Measurements from ENCODE around the gene S1PR1. TPM values are rescaled to one million over a fixed set of nuclear protein-coding genes. Genes with fewer than 3 reads are reported as not detected.
A peak's percentile ranks its signal among the peaks of the same experiment; 100 is the strongest.

Gene S1PR1
- total RNA-seq, 1 donor from 2014 or later: 58.4 TPM

- Histone ChIP-seq H3K27me3 (no peaks in the 10 kb centered on the region), H3K4me1 (no peaks in the 10 kb centered on the region), H3K36me3 (no peaks in the 10 kb centered on the region), H3K27ac (no peak overlapping the region), H3K4me3 (no peak overlapping the region), H3K9me3 (no peaks in the 10 kb centered on the region)
- peak in 1 of 2 donors; percentile 12 for DNase-seq (ENCODE audit: extremely low spot score in 2 of 2)
- intact Hi-C loops (cut with DNase I): no loop called here
- TF ChIP-seq CTCF (IDR thresholded peaks at IDR 0.05): no peak
- TF ChIP-seq POLR2AphosphoS5 (IDR thresholded peaks at IDR 0.05; ENCODE audit: insufficient read depth in 1 of 2, low read depth in 1 of 2): no peak
- no peak for TF ChIP-seq POLR2A (IDR thresholded peaks at IDR 0.05)
Measured at GRCh38 chr1:101278238-101278637, 41.4 kb downstream of the S1PR1 start.

GRCh38 chr1:101278845-101279244, 42.0 kb downstream of the S1PR1 start:
- Histone ChIP-seq H3K27ac (no peak overlapping the region), H3K27me3 (no peaks in the 10 kb centered on the region), H3K9me3 (no peaks in the 10 kb centered on the region), H3K36me3 (no peaks in the 10 kb centered on the region), H3K4me3 (no peak overlapping the region), H3K4me1 (no peaks in the 10 kb centered on the region)
- TF ChIP-seq POLR2A (IDR thresholded peaks at IDR 0.05) (no peak), CTCF (IDR thresholded peaks at IDR 0.05) (no peak), POLR2AphosphoS5 (IDR thresholded peaks at IDR 0.05; ENCODE audit: insufficient read depth in 1 of 2, low read depth in 1 of 2) (no peak)
- DNase-seq (ENCODE audit: extremely low spot score in 2 of 2): no peak
- intact Hi-C loops (cut with DNase I): no loop called here

GRCh38 chr1:101280049-101280592, 43.3 kb downstream of the S1PR1 start:
- H3K27ac ChIP-seq: no peak overlapping the region
- intact Hi-C loops (cut with DNase I): no loop called here

GRCh38 chr1:101280942-101281654, 44.3 kb downstream of the S1PR1 start:
- H3K27me3 ChIP-seq: no peaks in the 10 kb centered on the region
- H3K4me3 ChIP-seq: no peak overlapping the region
- intact Hi-C loops (cut with DNase I): no loop called here
- TF ChIP-seq CTCF (IDR thresholded peaks at IDR 0.05) (no peak), POLR2A (IDR thresholded peaks at IDR 0.05) (no peak), POLR2AphosphoS5 (IDR thresholded peaks at IDR 0.05; ENCODE audit: insufficient read depth in 1 of 2, low read depth in 1 of 2) (no peak)
- no peaks in the 10 kb centered on the region for H3K36me3 ChIP-seq
- no peaks in the 10 kb centered on the region for H3K9me3 ChIP-seq
- DNase-seq (ENCODE audit: extremely low spot score in 2 of 2): no peak
- no peak overlapping the region for H3K27ac ChIP-seq
- H3K4me1 ChIP-seq: no peaks in the 10 kb centered on the region

More at GRCh38 chr1:101280049-101280592, 43.3 kb downstream of the S1PR1 start:
- no peak for DNase-seq (ENCODE audit: extremely low spot score in 2 of 2)
- H3K4me1 ChIP-seq: no peaks in the 10 kb centered on the region
- H3K9me3 ChIP-seq: no peaks in the 10 kb centered on the region
- H3K4me3 ChIP-seq: no peak overlapping the region
- H3K36me3 ChIP-seq: no peaks in the 10 kb centered on the region
- TF ChIP-seq POLR2A (IDR thresholded peaks at IDR 0.05): no peak
- no peak for TF ChIP-seq CTCF (IDR thresholded peaks at IDR 0.05)
- TF ChIP-seq POLR2AphosphoS5 (IDR thresholded peaks at IDR 0.05; ENCODE audit: insufficient read depth in 1 of 2, low read depth in 1 of 2): no peak
- no peaks in the 10 kb centered on the region for H3K27me3 ChIP-seq

GRCh38 chr1:101281751-101282150, 44.9 kb downstream of the S1PR1 start:
- Histone ChIP-seq H3K36me3 (no peaks in the 10 kb centered on the region), H3K9me3 (no peaks in the 10 kb centered on the region), H3K4me1 (no peaks in the 10 kb centered on the region), H3K4me3 (no peak overlapping the region), H3K27ac (no peak overlapping the region), H3K27me3 (no peaks in the 10 kb centered on the region)
- DNase-seq (ENCODE audit: extremely low spot score in 2 of 2): no peak
- intact Hi-C loops (cut with DNase I): no loop called here
- TF ChIP-seq CTCF (IDR thresholded peaks at IDR 0.05) (no peak), POLR2A (IDR thresholded peaks at IDR 0.05) (no peak), POLR2AphosphoS5 (IDR thresholded peaks at IDR 0.05; ENCODE audit: insufficient read depth in 1 of 2, low read depth in 1 of 2) (no peak)

All from vagina (tissue), 2 donors.